GM12892 (cell line): Measurements from ENCODE around the gene TSPAN2.

Source experiments
- DNase-seq: peaks from one replicate; pipeline ENCODE4 v3.0.0; 2011; ENCODE audit not compliant: insufficient read length
- FAIRE-seq: peaks from 2 replicates; lab custom pipeline; 2011; peaks lifted over from hg19 to GRCh38; lab: Jason Lieb, UNC
- POLR2A ChIP-seq: IDR thresholded peaks from 2 replicates; pipeline ENCODE4 v1.6.1; 2011; ENCODE audit warnings: low read depth, low read length, control low read depth
- POLR2AphosphoS5 ChIP-seq: IDR thresholded peaks from 2 replicates; pipeline ENCODE4 v1.6.1; 2011; ENCODE audit warnings: low read depth, low read length, control low read depth
- TAF1 ChIP-seq: IDR thresholded peaks from 2 replicates; pipeline ENCODE4 v1.6.1; 2011; ENCODE audit warnings: low read depth, mild to moderate bottlenecking, control low read depth, low read length, borderline replicate concordance

TSPAN2 gene

DNA sequence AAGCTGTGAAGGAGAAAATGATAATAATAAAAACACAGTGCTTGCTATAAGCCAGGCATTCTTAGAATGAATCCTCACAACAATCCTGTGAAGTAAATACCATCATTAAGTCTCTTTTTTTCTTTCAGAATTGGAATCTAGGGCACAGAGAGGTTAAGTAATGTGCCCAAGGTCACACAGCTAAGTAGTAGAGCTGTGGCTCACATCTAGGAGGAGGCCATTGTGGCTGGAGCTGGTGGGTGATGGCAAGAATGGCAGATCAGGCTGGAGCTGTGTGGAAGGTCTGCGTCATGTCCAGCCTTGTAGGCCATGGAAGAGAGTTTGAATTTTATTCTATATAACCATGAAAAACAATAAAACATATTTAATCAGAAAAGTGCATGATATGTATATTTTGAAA is 38.2 kb upstream of the TSPAN2 start:
- DNase-seq: no peak
- FAIRE-seq: no peak
- TF ChIP-seq POLR2AphosphoS5 (no peak), POLR2A (no peak), TAF1 (no peak)

DNA sequence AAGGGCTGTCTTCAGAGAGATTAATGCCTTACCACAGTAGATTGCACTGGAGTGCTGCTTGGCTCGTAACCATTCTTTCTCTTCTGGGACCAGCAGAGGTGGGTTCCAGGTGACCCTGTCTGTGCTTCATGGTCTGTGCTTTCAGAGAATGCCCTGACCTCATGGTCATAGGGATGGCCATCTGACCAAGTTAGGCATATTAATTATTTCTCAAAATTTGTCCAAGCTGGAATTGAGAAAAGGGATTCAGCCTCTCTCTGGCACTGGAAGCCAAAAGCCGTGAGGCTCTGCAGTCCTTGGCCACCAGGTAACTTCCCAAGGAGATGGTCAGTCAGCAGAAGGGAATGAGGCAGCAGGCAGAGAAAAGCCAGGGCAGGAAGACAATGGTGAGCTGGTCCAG is 37.2 kb upstream of the TSPAN2 start:
- FAIRE-seq: no peak
- TF ChIP-seq POLR2AphosphoS5 (no peak), POLR2A (no peak), TAF1 (no peak)

DNA sequence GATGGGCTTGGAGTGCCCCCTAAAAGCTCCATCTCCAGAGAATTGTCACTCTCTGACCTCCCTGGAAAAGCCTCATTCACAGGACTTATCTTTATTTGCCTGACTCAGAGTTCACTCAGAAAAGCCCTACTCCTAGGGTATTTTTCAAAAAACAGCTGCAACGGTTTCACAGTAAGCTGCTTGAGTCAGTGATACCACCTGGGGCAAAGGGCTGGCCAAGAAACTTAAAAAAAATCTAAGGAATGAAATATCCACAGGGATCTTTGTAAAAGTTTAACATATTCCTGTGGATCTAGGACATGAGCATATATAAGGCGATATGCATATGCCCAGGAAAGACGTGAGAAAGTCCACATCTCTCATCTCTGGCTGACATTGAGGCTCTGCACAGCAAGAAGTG is 33.8 kb upstream of the TSPAN2 start:
- TF ChIP-seq POLR2AphosphoS5: no peak
- FAIRE-seq (no peak), DNase-seq (no peak)

More for the DNA sequence above, 37.2 kb upstream of the TSPAN2 start:
- no peak for DNase-seq

DNA sequence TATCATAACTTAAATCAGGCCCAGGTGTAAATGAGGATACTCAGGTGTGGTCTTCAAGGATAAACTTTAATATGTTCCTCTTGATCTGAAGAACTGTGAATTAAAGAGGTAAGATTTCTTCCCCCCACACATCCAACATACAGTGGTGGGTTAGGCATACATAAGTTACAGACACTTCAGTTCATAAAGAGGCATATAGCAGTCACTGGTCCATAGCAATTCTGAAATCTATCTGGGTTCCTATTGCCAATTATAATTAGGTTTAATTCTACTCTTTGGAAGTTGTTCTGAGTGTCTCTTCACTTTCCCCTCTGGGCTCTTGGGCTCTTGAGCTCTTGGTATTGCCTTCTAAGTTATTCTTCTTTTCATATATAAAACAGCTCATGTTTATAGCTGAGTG is 32.5 kb upstream of the TSPAN2 start:
- FAIRE-seq: no peak
- TF ChIP-seq TAF1 (no peak), POLR2AphosphoS5 (no peak), POLR2A (no peak)
- no peak for DNase-seq

DNA sequence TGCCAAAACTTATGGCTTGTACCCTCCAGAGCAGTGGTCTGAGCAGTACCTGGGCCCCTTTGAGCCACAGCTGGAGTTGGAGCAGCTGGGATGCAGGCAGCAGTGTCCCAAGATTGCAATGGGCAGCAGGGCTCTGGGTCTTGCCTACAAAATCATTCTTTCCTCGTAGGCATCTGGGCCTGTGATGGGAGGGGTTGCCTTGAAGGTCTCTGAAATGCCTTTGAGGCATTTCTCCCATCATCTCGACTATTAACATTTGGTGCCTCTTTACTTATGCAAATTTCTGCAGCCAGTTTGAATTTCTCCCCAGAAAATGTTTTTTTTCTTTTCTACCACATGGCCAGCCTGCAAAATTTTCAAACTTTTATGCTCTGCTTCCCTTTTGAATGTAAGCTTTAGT is 31.0 kb upstream of the TSPAN2 start:
- no peak for TF ChIP-seq TAF1
- no peak for TF ChIP-seq POLR2AphosphoS5
- TF ChIP-seq POLR2A: no peak
- FAIRE-seq (no peak), DNase-seq (no peak)

DNA sequence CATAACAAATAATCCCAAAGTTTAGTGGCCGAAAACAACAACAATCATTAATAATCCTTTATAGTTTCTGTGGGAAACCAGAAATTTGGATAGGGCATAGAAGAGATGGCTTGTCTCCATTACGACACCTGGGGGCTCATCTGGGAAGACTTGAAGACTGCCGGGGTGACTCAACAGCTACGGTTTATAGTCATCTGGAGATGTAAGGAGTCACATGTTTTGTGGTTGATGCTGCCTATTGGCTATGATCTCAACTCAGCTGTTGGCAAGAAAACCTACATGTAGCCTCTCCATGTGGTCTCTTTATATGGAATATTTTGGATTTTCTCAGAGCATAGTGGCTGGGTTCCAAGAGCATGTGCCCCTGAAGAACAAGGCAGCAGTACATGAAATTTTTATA is 29.3 kb upstream of the TSPAN2 start:
- FAIRE-seq (no peak), DNase-seq (no peak)
- no peak for TF ChIP-seq TAF1
- no peak for TF ChIP-seq POLR2A
- TF ChIP-seq POLR2AphosphoS5: no peak

DNA sequence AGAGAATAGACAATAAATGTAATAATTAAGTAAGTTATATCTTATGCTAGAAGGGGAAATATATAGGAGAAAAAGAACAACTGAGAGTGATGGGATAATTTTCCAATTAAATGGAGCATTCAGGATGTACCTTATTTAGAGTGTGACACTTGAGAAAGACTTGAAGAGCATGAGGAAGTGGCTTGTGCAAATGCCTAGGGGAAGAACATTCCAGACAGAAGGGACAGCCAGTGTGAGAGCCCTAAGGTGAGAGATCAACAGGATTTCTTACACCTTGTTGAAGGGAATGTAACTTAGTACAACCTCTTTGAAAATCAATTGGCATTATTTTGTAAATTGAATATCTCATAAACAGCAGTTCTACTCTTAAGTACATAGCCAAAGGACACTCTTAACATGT is 28.8 kb upstream of the TSPAN2 start:
- TF ChIP-seq TAF1: no peak
- no peak for TF ChIP-seq POLR2AphosphoS5
- no peak for TF ChIP-seq POLR2A
- no peak for DNase-seq
- no peak for FAIRE-seq

DNA sequence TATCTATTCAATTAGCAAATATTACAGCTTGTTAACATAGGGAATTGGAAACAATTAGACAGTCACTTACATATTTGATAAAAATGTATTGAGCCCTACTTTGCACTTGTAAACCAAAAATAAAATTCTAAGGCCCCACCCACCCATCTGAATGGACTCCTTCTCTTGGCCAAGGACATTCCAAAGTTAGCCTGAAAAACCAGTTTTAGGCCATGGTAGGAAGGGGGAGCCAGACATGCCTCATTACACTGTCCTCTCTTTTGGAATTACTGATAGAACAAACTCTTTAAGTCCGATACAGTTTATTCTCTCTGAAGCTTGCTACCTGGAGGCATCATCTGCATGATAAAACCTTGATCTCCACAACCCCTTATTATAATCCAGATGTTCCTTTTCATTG is 28.0 kb upstream of the TSPAN2 start:
- DNase-seq: no peak

DNA sequence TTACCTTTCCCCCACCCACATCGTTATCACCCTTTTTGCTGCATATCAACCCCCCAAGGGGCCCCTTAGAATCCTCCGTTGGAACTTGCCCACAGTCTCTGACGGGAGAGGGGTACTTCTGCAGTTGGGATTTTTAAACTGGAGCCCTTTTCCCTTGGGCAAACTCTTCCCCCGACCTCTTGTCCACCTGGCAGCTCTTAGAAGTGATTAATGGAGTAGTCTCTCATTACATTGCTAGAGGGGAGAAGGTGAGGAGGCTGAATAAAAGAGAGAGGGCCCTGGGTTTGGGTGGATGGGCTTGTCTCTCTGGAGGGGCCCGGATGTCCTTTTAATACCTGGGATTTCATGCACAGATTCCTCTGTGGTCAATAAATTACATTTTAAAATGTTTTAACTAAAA is 27.2 kb upstream of the TSPAN2 start:
- FAIRE-seq (no peak), DNase-seq (no peak)
- no peak for TF ChIP-seq TAF1
- TF ChIP-seq POLR2A: no peak
- TF ChIP-seq POLR2AphosphoS5: no peak

More for the DNA sequence above, 28.0 kb upstream of the TSPAN2 start:
- TF ChIP-seq POLR2A (no peak), TAF1 (no peak), POLR2AphosphoS5 (no peak)
- no peak for FAIRE-seq

DNA sequence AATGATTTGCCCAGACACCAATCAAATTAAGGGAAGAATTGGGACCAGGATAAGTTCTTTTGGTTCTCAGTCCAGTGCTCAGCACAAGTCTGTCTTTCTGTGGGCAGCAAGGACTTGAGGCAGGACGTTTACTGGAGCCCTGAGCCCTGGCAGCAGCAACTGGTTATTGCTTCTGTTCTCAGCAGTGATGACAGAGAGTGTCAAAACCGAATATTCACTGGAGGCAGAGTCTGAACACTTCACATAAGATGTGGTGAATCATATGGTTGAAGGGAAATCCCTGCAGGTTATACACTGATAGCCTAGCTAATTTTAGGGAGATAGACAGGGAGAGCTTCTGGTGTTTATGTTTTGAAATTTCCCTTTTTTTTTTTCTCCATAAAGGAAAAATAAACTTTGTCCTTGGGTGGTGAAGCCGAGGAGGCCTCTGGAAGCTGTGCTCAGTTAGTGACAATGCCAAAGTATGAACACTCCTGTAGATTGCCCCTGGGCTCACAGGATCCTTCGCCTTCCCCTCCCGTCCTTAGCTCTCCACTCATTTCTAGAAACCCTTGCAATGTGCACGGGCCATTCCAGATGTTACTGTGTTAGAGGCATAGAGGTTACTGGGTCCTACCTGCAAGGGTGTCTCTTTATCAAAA is 26.3 kb upstream of the TSPAN2 start:
- TF ChIP-seq POLR2AphosphoS5: no peak
- TF ChIP-seq TAF1: no peak
- TF ChIP-seq POLR2A: no peak
- FAIRE-seq (no peak), DNase-seq (no peak)

DNA sequence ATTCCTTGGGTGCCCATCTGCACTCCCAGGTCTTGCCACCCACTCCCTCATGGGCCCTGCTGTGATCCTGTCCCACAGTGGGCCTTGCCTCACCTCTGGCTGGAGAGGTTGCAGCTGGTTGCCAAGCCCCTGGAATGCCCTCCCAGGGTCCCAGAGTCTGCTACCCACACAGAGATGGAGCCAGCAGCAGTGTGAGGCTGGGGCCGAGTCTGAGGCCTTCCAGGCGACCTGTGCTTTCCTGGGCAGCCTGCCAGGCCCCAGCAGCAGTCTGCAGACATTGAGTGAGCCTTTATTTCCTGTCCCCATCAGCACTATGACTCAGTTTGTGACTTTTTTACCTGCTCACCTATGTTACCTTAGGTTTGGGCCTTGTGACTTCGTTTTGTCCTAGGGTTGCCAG is 25.0 kb upstream of the TSPAN2 start:
- no peak for FAIRE-seq
- DNase-seq: no peak
- no peak for TF ChIP-seq POLR2A

DNA sequence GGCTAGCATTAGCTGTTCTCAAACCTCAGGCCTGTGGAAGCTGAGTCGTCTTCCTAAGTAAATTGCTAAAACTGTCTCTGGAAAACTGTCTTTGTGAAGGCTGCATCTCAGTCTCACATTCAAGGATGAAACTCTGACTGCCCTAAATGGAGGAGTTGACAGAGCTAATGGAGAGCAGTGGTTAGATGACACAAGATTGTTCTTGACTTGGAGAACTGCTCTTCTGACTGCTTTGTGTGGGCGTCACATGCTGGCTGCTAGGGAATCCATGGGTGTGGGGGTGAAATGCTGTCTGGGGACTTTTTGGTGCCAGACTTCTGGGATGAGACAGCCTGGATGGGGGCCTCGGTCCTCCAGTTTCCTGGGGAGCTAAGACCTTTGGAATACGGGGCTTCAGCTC is 24.5 kb upstream of the TSPAN2 start:
- no peak for FAIRE-seq
- TF ChIP-seq TAF1 (no peak), POLR2AphosphoS5 (no peak), POLR2A (no peak)
- no peak for DNase-seq
